ENCODE results near the gene DNAH10. TPM values are rescaled to one million over a fixed set of nuclear protein-coding genes. Genes with fewer than 3 reads are reported as not detected.

The DNAH10 gene
- total RNA-seq, 1 experiment from 2014 or later = not detected

DNA sequence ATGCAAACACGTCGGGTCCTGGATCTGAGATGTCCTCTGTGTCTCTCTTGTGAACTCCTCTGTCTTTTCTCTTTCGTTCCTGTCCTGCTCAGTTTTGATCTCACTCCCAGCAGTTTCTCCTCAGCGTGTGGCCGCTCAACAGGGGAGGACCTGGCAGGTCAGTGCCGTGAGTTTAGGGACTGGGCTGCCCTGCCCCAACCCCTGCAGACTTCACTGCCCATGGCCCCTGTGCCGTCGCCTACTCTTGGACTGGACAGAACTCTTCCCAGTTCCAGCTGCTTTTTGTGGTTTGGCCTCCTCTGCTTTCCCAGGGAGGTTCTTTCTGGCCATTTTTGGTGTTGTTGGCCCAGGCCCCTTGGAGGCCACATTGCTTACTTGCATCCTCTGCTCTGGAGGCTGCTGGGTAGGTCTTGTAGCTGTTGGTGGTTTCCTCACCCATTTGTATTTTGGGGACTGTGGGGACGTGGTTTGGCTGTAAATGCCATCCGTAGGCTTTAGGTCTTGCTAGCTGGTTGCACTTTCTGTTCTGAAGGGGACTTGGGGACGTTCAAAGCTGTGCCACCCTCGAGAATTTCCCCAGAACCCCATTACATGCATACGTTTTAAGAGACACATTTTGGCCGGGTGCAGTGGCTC, 20.0 kb upstream of the DNAH10 start:
- ChIA-PET CTCF (no interaction called here), POLR2A (ENCODE audit: unreplicated experiment) (no interaction called here)
- no peaks in the 10 kb centered on the region for H3K79me2 ChIP-seq (ENCODE audit: low read depth)

DNA sequence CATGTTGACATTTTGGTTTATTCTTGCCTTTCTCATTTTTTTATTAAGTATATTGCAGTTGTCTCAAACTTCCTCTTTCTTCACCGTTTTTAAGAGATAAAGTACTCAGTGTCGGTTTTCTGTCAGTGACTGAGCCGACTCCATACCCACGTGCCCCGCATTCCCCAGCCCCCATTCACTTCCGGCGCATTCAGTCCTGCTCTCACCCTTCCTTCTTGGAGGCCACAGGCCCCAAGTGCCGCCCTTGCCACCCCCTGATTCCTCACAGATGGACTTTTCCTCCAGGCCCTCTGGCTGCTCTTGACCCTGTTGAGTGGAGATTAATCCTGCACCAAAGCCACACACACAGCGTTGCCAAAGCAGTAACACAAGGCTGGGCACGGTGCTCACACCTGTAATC, 19.1 kb upstream of the DNAH10 start:
- CTCF ChIA-PET = no interaction called here
- Histone ChIP-seq H3K4me3 (no peak overlapping the region), H2AFZ (no peak overlapping the region), H3K4me1 (replicated peaks; ENCODE audit: insufficient read depth) (no peaks in the 10 kb centered on the region), H3K27ac (no peak overlapping the region), H3K4me2 (no peak overlapping the region), H3K79me2 (ENCODE audit: low read depth) (no peaks in the 10 kb centered on the region), H3K9me2 (ENCODE audit: insufficient read depth) (no peaks in the 10 kb centered on the region), H3K27me3 (ENCODE audit: insufficient read depth, low read depth) (no peaks in the 10 kb centered on the region), H4K20me1 (ENCODE audit: insufficient read depth) (no peaks in the 10 kb centered on the region), H3K9me3 (ENCODE audit: insufficient read depth, low read depth) (no peaks in the 10 kb centered on the region), H3K36me3 (ENCODE audit: low read depth) (no peaks in the 10 kb centered on the region), H3F3A (ENCODE audit: insufficient read depth, low read depth) (no peaks in the 10 kb centered on the region)
- intact Hi-C loops (cut with micrococcal nuclease; ENCODE audit: unreplicated experiment) = no loop called here
- BruUV-seq (replicated peaks) = no TSS peak
- TF ChIP-seq EZH2 (IDR thresholded peaks at IDR 0.05; ENCODE audit: low read depth) = no peak
- TF ChIP-seq, protein P1, sequence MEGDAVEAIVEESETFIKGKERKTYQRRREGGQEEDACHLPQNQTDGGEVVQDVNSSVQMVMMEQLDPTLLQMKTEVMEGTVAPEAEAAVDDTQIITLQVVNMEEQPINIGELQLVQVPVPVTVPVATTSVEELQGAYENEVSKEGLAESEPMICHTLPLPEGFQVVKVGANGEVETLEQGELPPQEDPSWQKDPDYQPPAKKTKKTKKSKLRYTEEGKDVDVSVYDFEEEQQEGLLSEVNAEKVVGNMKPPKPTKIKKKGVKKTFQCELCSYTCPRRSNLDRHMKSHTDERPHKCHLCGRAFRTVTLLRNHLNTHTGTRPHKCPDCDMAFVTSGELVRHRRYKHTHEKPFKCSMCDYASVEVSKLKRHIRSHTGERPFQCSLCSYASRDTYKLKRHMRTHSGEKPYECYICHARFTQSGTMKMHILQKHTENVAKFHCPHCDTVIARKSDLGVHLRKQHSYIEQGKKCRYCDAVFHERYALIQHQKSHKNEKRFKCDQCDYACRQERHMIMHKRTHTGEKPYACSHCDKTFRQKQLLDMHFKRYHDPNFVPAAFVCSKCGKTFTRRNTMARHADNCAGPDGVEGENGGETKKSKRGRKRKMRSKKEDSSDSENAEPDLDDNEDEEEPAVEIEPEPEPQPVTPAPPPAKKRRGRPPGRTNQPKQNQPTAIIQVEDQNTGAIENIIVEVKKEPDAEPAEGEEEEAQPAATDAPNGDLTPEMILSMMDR (conservative IDR thresholded peaks at IDR 0.05) = no peak
- no peak for DNase-seq
- POLR2A ChIA-PET (ENCODE audit: unreplicated experiment) = no interaction called here

More for the DNA sequence above, 20.0 kb upstream of the DNAH10 start:
- Histone ChIP-seq H3F3A (ENCODE audit: insufficient read depth, low read depth) (no peaks in the 10 kb centered on the region), H3K36me3 (ENCODE audit: low read depth) (0 out of 2 replicates have a peak, but pooled peaks cover 6% of the 10 kb centered on the region), H3K4me1 (replicated peaks; ENCODE audit: insufficient read depth) (no peaks in the 10 kb centered on the region), H3K9me3 (ENCODE audit: insufficient read depth, low read depth) (no peaks in the 10 kb centered on the region), H2AFZ (no peak overlapping the region), H3K9me2 (ENCODE audit: insufficient read depth) (no peaks in the 10 kb centered on the region), H4K20me1 (ENCODE audit: insufficient read depth) (no peaks in the 10 kb centered on the region), H3K4me3 (no peak overlapping the region), H3K4me2 (no peak overlapping the region), H3K27ac (no peak overlapping the region), H3K27me3 (ENCODE audit: insufficient read depth, low read depth) (no peaks in the 10 kb centered on the region)
- no TSS peak for BruUV-seq (replicated peaks)
- intact Hi-C loops (cut with micrococcal nuclease; ENCODE audit: unreplicated experiment) = no loop called here
- no peak for TF ChIP-seq EZH2 (IDR thresholded peaks at IDR 0.05; ENCODE audit: low read depth)
- TF ChIP-seq, protein P1 (conservative IDR thresholded peaks at IDR 0.05) = no peak
- no peak for DNase-seq

DNA sequence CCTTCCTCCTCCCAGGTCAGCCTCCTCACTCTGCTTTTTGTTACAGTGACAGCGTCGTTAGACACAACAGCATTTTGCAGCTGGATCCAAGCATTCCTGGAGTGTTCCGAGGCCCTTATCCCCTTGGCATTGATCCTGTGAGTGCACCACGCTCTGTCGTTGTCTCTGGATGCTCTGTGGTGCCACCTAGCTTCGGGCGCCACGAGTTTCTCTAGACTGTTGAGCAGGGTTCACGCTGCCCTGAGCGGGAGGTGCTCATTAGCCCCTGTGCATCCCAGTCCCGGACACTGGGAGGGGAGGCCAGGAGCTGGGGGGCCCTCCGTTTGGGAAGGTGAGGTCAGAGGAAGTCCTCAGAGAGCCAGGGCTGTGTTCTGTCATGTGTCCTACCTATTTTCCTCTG, 17.3 kb upstream of the DNAH10 start:
- no TSS peak for BruUV-seq (replicated peaks)

More for the DNA sequence above, 17.3 kb upstream of the DNAH10 start:
- intact Hi-C loops (cut with micrococcal nuclease; ENCODE audit: unreplicated experiment) = no loop called here
- Histone ChIP-seq H3K4me3 (no peak overlapping the region), H3K9me3 (ENCODE audit: insufficient read depth, low read depth) (no peaks in the 10 kb centered on the region), H3K27me3 (ENCODE audit: insufficient read depth, low read depth) (no peaks in the 10 kb centered on the region), H3K27ac (no peak overlapping the region), H4K20me1 (ENCODE audit: insufficient read depth) (no peaks in the 10 kb centered on the region), H2AFZ (no peak overlapping the region), H3F3A (ENCODE audit: insufficient read depth, low read depth) (no peaks in the 10 kb centered on the region), H3K4me1 (replicated peaks; ENCODE audit: insufficient read depth) (no peaks in the 10 kb centered on the region), H3K9me2 (ENCODE audit: insufficient read depth) (no peaks in the 10 kb centered on the region), H3K4me2 (no peak overlapping the region), H3K36me3 (ENCODE audit: low read depth) (no peaks in the 10 kb centered on the region), H3K79me2 (ENCODE audit: low read depth) (no peaks in the 10 kb centered on the region)
- TF ChIP-seq, protein P1 (conservative IDR thresholded peaks at IDR 0.05) = no peak
- TF ChIP-seq EZH2 (IDR thresholded peaks at IDR 0.05; ENCODE audit: low read depth) = no peak
- ChIA-PET CTCF (no interaction called here), POLR2A (ENCODE audit: unreplicated experiment) (no interaction called here)
- DNase-seq = no peak
